Measurements from ENCODE around the gene GMDS. TPM values are rescaled to one million over a fixed set of nuclear protein-coding genes. Genes with fewer than 3 reads are reported as not detected.

Gene GMDS
- total and polyA plus RNA-seq, 2 donors (not counting 3 experiments of a cell fraction or from before 2014, with no cell fraction given), result 9.8 to 23.5 TPM

DNA sequence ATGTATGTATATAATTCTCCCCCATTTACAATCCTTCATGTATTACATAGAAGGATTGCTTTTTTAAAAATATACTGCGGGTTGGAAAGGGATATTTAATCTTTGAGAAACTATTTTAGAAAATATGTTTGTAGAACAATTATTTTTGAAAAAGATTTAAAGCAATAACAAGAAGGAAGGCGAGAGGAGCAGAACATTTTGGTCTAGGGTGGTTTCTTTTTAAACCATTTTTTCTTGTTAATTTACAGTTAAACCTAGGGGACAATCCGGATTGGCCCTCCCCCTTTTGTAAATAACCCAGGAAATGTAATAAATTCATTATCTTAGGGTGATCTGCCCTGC is 632.1 kb downstream of the GMDS start:
- no peaks in the 10 kb centered on the region for H3K36me3 ChIP-seq (ENCODE audit: control insufficient read depth in 2 of 2, extremely low read depth in 1 of 2, insufficient read depth in 2 of 2, low read length in 2 of 2)
- H4K20me1 ChIP-seq (replicated peaks; ENCODE audit: control insufficient read depth, extremely low read depth, insufficient read depth, low read length), result peaks cover 4% of the 10 kb centered on the region
- peak overlapping the region; percentile 89 for H3K9ac ChIP-seq (replicated peaks; ENCODE audit: extremely low read depth, insufficient read depth, low read length)
- peaks cover 30% of the 10 kb centered on the region for H3K4me1 ChIP-seq (ENCODE audit: control insufficient read depth, extremely low read depth, insufficient read depth, low read length)
- CTCF ChIA-PET, result interaction anchor here (1.4 to 2.7 kb wide), 5 partner anchors 12 to 1021 kb away, joined by 8 to 20 read pairs (median 12); no protein-coding TSS in a partner anchor
- peaks cover 62% of the 10 kb centered on the region for H3K79me2 ChIP-seq (ENCODE audit: control insufficient read depth, insufficient read depth, low read length)
- DNase-seq (ENCODE audit: low read depth, low spot score) (no peak), FAIRE-seq (no peak)
- H3K27ac ChIP-seq (ENCODE audit: insufficient read depth, low read depth, low read length), result peak overlapping the region; percentile 81
- H3K9me1 ChIP-seq (replicated peaks; ENCODE audit: control insufficient read depth, extremely low read depth, insufficient read depth, low read length), result no peaks in the 10 kb centered on the region
- TF ChIP-seq EZH2 (IDR thresholded peaks at IDR 0.05; ENCODE audit: borderline replicate concordance, low read depth, low read length, severe bottlenecking) (no peak), MYC (IDR thresholded peaks at IDR 0.05; ENCODE audit: low read depth, low read length) (no peak), POLR2A (IDR thresholded peaks at IDR 0.05; ENCODE audit: low read depth, low read length) (no peak), JUN (IDR thresholded peaks at IDR 0.05; ENCODE audit: borderline replicate concordance, insufficient read depth, insufficient read length, low read depth) (no peak), POLR2AphosphoS5 (IDR thresholded peaks at IDR 0.05; ENCODE audit: insufficient read depth, low read depth, low read length) (no peak), FOS (IDR thresholded peaks at IDR 0.05; ENCODE audit: borderline replicate concordance, insufficient read depth, low read length) (no peak), GATA2 (IDR thresholded peaks at IDR 0.05; ENCODE audit: insufficient read depth, insufficient read length, low read depth, low read length) (no peak)
- TF ChIP-seq, protein P1, sequence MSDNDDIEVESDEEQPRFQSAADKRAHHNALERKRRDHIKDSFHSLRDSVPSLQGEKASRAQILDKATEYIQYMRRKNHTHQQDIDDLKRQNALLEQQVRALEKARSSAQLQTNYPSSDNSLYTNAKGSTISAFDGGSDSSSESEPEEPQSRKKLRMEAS (IDR thresholded peaks at IDR 0.05; ENCODE audit: insufficient read depth, insufficient read length), result no peak
- TF ChIP-seq, protein P2, sequence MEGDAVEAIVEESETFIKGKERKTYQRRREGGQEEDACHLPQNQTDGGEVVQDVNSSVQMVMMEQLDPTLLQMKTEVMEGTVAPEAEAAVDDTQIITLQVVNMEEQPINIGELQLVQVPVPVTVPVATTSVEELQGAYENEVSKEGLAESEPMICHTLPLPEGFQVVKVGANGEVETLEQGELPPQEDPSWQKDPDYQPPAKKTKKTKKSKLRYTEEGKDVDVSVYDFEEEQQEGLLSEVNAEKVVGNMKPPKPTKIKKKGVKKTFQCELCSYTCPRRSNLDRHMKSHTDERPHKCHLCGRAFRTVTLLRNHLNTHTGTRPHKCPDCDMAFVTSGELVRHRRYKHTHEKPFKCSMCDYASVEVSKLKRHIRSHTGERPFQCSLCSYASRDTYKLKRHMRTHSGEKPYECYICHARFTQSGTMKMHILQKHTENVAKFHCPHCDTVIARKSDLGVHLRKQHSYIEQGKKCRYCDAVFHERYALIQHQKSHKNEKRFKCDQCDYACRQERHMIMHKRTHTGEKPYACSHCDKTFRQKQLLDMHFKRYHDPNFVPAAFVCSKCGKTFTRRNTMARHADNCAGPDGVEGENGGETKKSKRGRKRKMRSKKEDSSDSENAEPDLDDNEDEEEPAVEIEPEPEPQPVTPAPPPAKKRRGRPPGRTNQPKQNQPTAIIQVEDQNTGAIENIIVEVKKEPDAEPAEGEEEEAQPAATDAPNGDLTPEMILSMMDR (IDR thresholded peaks at IDR 0.05; ENCODE audit: extremely low read depth in 1 of 2, insufficient read depth in 1 of 2, low read depth in 1 of 2, low read length in 2 of 2), result no peak
- POLR2A ChIA-PET, result no interaction called here
- peak overlapping the region; percentile 81 to 89 (median 87) for H3K4me3 ChIP-seq (replicated peaks in 1 of 3; ENCODE audit: insufficient read depth in 1 of 3, low read depth in 1 of 3, low read length in 3 of 3)
- no TSS peak for BruUV-seq (replicated peaks)
- peaks cover 2 to 5% of the 10 kb centered on the region in 2 experiments for H3K27me3 ChIP-seq (ENCODE audit: control insufficient read depth in 2 of 2, insufficient read depth in 2 of 2, low read length in 2 of 2)
- peak overlapping the region; percentile 94 for H3K4me2 ChIP-seq (ENCODE audit: insufficient read depth, low read length)
- no peaks in the 10 kb centered on the region for H3K9me3 ChIP-seq (replicated peaks; ENCODE audit: control insufficient read depth, insufficient read depth, low read length)
- dilution Hi-C loops (cut with MboI; ENCODE audit: extremely low pct_ligation_motif_present, low sequenced_read_pairs), result loop anchor here (25.0 kb wide), 1 partner anchor 499 kb away; no protein-coding TSS in a partner anchor
- no peak overlapping the region for H2AFZ ChIP-seq (ENCODE audit: low read depth, low read length)
- intact Hi-C loops (cut with micrococcal nuclease), result loop anchor here (1.0 to 10.0 kb wide), 7 partner anchors 73 to 1451 kb away; partner anchors contain the start of genes RIPK1 and WRNIP1

Data from endothelial cell of umbilical vein (primary cell).